Mammary epithelial cell (primary cell): ENCODE data around the gene MYO3B.

ENCODE experiments used
- EZH2 ChIP-seq: IDR thresholded peaks from 2 replicates; pipeline ENCODE4 v1.6.1; 2012; ENCODE audit warnings: low read length, inconsistent platforms, borderline replicate concordance
- TF ChIP-seq, protein P1 (sequence below), 2 donors: IDR thresholded peaks in 1 of 2; conservative IDR thresholded peaks in 1 of 2; 2 replicates each; pipeline ENCODE4 v1.5.1; 2011 to 2012; ENCODE audit warnings: inconsistent platforms in 2 of 2, low read length in 2 of 2, mild to moderate bottlenecking in 2 of 2, control low read depth in 1 of 2, low read depth in 1 of 2; ENCODE audit not compliant: insufficient read depth in 1 of 2; ENCODE audit errors: extremely low read depth in 1 of 2

DNA sequence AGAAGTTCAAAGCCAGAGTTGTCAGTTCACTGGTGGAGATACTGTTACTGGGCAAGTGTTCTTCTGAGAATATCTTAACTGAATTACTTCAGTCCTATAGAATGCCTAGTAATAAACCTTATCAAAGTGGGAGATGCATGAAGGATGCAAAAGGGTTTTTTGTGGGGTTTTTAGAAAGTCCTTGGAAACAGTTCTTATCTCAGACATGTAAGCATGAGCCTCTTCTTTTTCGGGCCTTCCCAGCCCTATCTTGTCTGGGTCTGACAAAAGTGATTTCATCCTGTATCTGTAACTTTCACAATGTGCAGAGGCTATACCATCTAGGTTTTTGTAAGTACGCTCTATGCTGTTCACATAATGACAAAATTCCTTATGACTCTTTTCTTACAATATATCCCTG is 255.5 kb downstream of the MYO3B start:
- TF ChIP-seq, protein P1, sequence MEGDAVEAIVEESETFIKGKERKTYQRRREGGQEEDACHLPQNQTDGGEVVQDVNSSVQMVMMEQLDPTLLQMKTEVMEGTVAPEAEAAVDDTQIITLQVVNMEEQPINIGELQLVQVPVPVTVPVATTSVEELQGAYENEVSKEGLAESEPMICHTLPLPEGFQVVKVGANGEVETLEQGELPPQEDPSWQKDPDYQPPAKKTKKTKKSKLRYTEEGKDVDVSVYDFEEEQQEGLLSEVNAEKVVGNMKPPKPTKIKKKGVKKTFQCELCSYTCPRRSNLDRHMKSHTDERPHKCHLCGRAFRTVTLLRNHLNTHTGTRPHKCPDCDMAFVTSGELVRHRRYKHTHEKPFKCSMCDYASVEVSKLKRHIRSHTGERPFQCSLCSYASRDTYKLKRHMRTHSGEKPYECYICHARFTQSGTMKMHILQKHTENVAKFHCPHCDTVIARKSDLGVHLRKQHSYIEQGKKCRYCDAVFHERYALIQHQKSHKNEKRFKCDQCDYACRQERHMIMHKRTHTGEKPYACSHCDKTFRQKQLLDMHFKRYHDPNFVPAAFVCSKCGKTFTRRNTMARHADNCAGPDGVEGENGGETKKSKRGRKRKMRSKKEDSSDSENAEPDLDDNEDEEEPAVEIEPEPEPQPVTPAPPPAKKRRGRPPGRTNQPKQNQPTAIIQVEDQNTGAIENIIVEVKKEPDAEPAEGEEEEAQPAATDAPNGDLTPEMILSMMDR (conservative IDR thresholded peaks at IDR 0.05 in 1 of 2, IDR thresholded peaks at IDR 0.05 in 1 of 2; ENCODE audit: extremely low read depth in 1 of 2, insufficient read depth in 1 of 2, low read depth in 1 of 2, low read length in 2 of 2), result no peak
- no peak for TF ChIP-seq EZH2
